ENCODE measurements around the gene ADAMTS14. TPM values are rescaled to one million over a fixed set of nuclear protein-coding genes. Genes with fewer than 3 reads are reported as not detected.
"Not testable (repeated sequence)": the region's sequence is repeated elsewhere in the genome, so short reads cannot be mapped to it uniquely, and the experiment has no call there.

The ADAMTS14 gene, protein sequence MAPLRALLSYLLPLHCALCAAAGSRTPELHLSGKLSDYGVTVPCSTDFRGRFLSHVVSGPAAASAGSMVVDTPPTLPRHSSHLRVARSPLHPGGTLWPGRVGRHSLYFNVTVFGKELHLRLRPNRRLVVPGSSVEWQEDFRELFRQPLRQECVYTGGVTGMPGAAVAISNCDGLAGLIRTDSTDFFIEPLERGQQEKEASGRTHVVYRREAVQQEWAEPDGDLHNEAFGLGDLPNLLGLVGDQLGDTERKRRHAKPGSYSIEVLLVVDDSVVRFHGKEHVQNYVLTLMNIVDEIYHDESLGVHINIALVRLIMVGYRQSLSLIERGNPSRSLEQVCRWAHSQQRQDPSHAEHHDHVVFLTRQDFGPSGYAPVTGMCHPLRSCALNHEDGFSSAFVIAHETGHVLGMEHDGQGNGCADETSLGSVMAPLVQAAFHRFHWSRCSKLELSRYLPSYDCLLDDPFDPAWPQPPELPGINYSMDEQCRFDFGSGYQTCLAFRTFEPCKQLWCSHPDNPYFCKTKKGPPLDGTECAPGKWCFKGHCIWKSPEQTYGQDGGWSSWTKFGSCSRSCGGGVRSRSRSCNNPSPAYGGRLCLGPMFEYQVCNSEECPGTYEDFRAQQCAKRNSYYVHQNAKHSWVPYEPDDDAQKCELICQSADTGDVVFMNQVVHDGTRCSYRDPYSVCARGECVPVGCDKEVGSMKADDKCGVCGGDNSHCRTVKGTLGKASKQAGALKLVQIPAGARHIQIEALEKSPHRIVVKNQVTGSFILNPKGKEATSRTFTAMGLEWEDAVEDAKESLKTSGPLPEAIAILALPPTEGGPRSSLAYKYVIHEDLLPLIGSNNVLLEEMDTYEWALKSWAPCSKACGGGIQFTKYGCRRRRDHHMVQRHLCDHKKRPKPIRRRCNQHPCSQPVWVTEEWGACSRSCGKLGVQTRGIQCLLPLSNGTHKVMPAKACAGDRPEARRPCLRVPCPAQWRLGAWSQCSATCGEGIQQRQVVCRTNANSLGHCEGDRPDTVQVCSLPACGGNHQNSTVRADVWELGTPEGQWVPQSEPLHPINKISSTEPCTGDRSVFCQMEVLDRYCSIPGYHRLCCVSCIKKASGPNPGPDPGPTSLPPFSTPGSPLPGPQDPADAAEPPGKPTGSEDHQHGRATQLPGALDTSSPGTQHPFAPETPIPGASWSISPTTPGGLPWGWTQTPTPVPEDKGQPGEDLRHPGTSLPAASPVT
- total RNA-seq: not detected
- not detected for polyA plus RNA-seq

DNA sequence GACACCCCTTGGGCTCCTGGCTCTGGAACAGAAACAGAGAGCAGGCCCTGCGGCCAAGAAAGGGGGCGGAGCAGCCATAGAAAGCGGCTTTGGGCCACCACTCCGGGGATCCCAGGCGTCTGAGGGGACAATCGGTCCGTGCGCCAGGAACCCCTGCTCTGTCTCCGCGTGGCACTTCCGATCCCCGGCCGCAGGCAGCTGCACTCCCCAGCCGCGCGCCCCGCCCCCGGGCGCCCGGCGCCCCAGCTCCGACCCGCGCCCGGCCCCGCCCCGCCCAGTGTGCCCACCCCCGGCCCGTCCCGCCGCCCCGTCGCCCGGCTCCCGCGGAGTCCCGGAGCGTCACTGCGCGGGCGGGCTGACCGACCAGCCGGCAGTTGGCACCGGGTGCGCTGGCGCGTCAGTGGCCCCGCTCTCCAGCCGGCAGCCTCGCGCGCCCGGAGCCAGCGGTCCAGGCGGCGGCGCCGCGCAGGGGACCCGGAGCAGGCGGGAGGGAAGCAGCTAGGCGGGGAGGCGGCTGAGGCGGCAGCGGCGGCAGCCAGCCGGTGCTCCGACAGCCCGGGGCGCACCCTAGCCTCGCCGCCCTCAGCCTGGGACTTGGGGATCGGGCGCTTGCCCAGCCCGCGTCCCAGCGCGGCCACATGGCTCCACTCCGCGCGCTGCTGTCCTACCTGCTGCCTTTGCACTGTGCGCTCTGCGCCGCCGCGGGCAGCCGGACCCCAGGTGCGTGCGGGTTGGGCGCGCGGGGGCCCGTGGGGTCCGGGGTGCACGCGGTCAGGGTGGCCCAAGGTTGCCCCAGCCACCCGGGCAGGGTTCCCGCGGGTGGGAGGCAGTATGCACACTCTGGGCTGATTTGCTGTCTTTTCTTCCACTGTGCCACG lies at the start of gene ADAMTS14:
TSS of gene ADAMTS14 (plus strand) at position 342 of the 878 bp plus-strand sequence. CDS start at position 639, 297 bp downstream.
- Mint-ChIP-seq H3K36me3 (no peaks in the 10 kb centered on the region), H3K27ac (peak within 1 kb of the TSS in 1 of 3 donors; percentile 86), H3K9me3 (peaks cover 0 to 3% (median 0%) of the 10 kb centered on the region in 7 donors), H3K4me1 (peaks cover 0 to 11% (median 3%) of the 10 kb centered on the region in 4 donors), H3K27me3 (peaks cover 58% of the 10 kb centered on the region), H3K4me3 (peak within 1 kb of the TSS in 2 of 4 donors; percentile 35 to 36)
- ATAC-seq (ENCODE audit: low read depth in 2 of 2): no peak
- H3K27me3 ChIP-seq (ENCODE audit: control insufficient read depth, insufficient read depth, low read length): peaks cover 8% of the 10 kb centered on the region
- H3K4me1 ChIP-seq (ENCODE audit: control insufficient read depth, insufficient read depth, low read length, poor library complexity, severe bottlenecking): peaks cover 5% of the 10 kb centered on the region
- H3K9me3 ChIP-seq (ENCODE audit: control insufficient read depth in 2 of 2, low read length in 2 of 2): no peaks in the 10 kb centered on the region
- peak in 1 of 3 donors; percentile 20 for DNase-seq
- no peak within 1 kb of the TSS for H3K4me3 ChIP-seq (ENCODE audit: low read depth, low read length)
- no peaks in the 10 kb centered on the region for H3K36me3 ChIP-seq (ENCODE audit: control insufficient read depth, insufficient read depth, low read length)
- no peak within 1 kb of the TSS for H3K27ac ChIP-seq (ENCODE audit: insufficient read depth, low read length, poor library complexity, severe bottlenecking)

DNA sequence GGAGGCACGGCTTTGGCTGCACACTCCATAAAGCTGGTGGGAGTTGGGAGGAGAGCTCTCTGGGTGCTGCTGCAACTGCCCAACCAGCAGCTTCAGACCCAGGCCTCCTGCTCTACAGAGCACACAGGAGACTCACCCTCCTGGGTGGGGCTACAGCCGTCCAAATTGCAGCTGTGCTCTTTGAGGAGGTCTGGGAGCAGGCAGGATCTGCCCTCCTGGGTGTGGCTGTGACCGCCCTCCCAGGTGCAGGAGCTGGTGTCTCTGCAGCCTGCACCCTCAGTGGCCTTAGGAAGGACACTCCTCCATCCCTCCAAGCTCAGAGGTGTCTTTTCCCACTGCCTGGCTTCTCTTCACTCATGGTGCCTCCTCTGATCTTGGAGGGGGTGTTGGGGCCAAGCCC lies 49.8 kb upstream of the ADAMTS14 start:
- Histone ChIP-seq H3K4me1 (ENCODE audit: control insufficient read depth, insufficient read depth, low read length, poor library complexity, severe bottlenecking) (no peaks in the 10 kb centered on the region), H3K36me3 (ENCODE audit: control insufficient read depth, insufficient read depth, low read length) (no peaks in the 10 kb centered on the region), H3K27ac (ENCODE audit: insufficient read depth, low read length, poor library complexity, severe bottlenecking) (no peak overlapping the region), H3K9me3 (ENCODE audit: control insufficient read depth in 2 of 2, low read length in 2 of 2) (peaks cover 11 to 12% of the 10 kb centered on the region in 2 experiments), H3K27me3 (ENCODE audit: control insufficient read depth, insufficient read depth, low read length) (peaks cover 6% of the 10 kb centered on the region), H3K4me3 (ENCODE audit: low read depth, low read length) (no peak overlapping the region)
- Mint-ChIP-seq H3K4me3 (no peak overlapping the region), H3K9me3 (peaks cover 0 to 19% (median 8%) of the 10 kb centered on the region in 7 donors), H3K27ac (no peak overlapping the region), H3K36me3 (peaks cover 5% of the 10 kb centered on the region), H3K4me1 (peaks cover 0 to 2% (median 0%) of the 10 kb centered on the region in 4 donors), H3K27me3 (peaks cover 25% of the 10 kb centered on the region)
- DNase-seq (no peak), ATAC-seq (ENCODE audit: low read depth in 2 of 2) (no peak)

DNA sequence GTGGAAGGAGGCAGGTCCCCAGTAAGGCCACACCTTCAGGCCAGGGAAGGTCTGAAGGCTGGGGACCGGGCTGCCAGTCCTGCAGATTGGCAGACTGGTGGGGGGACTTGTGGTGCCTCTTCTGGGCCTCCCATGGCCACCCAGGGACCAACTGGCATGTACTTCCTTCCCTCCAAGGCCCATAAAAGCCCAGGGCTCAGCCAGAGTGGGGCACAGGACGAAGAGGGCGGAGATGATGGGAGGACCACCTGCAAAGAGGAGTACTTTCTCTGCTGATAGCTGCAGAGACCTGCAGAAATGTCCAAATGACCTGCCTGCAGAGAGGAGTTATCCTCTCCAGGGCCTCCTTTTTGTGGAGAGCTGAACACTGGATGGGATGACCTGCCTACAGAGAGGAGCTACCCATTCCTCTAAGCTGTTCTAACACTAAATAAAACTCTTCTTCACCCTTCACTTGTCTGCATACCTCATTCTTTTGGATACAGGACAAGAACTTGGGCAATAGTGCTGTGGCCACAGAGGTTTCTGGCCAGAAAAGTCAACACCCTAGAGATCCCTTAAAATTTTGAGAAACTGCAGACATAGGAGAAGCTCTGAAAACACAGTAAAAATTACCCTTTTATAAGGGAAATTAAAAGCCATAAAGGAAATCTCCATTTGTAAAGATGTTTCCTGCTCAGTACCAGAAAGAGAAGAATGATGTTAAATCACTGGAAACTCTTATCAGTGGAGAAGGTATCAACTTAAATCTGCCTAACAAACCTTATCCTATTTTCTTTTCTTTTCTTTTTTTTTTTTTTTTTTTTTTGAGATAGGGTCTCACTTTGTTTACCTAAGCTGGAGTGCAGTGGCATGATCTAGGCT lies 49.1 kb upstream of the ADAMTS14 start:
- H3K4me3 ChIP-seq (ENCODE audit: low read depth, low read length): no peak overlapping the region
- H3K27me3 ChIP-seq (ENCODE audit: control insufficient read depth, insufficient read depth, low read length): peaks cover 6% of the 10 kb centered on the region
- H3K4me3 Mint-ChIP-seq: no peak overlapping the region
- H3K27me3 Mint-ChIP-seq: peaks cover 27% of the 10 kb centered on the region
- no peaks in the 10 kb centered on the region for H3K36me3 ChIP-seq (ENCODE audit: control insufficient read depth, insufficient read depth, low read length)
- peaks cover 0 to 2% (median 0%) of the 10 kb centered on the region in 4 donors for H3K4me1 Mint-ChIP-seq
- H3K9me3 ChIP-seq (ENCODE audit: control insufficient read depth in 2 of 2, low read length in 2 of 2): peaks cover 12 to 15% of the 10 kb centered on the region in 2 experiments
- peaks cover 5% of the 10 kb centered on the region for H3K36me3 Mint-ChIP-seq
- peaks cover 0 to 22% (median 8%) of the 10 kb centered on the region in 7 donors for H3K9me3 Mint-ChIP-seq
- no peak overlapping the region for H3K27ac ChIP-seq (ENCODE audit: insufficient read depth, low read length, poor library complexity, severe bottlenecking)
- ATAC-seq (ENCODE audit: low read depth in 2 of 2): no peak
- no peak for DNase-seq
- H3K27ac Mint-ChIP-seq: no peak overlapping the region
- no peaks in the 10 kb centered on the region for H3K4me1 ChIP-seq (ENCODE audit: control insufficient read depth, insufficient read depth, low read length, poor library complexity, severe bottlenecking)

DNA sequence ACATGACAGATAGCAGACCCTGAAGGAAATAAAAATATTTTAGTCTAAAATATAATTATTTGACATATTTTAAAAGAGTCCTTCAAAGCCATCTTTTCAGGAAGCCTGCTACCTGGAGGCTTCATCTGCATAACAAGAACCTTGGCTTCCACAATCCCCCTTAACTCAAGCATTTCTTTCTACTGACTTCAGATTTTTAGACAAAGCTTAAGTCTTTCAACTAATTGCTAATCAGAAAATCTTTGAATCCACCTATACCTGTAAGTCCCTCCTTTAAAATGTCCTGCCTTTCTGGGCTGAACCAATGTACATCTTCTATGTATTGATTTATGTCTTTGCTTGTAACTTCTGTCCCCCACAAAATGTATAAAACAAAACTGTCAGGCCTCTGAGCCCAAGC lies 46.2 kb upstream of the ADAMTS14 start:
- no peaks in the 10 kb centered on the region for H3K36me3 ChIP-seq (ENCODE audit: control insufficient read depth, insufficient read depth, low read length)
- H3K9me3 ChIP-seq (ENCODE audit: control insufficient read depth in 2 of 2, low read length in 2 of 2): peaks cover 0 to 5% of the 10 kb centered on the region in 2 experiments
- no peak for DNase-seq
- Mint-ChIP-seq H3K36me3 (no peaks in the 10 kb centered on the region), H3K27me3 (peaks cover 20% of the 10 kb centered on the region), H3K9me3 (peaks cover 0 to 9% (median 6%) of the 10 kb centered on the region in 7 donors), H3K4me1 (peaks cover 0 to 2% (median 0%) of the 10 kb centered on the region in 4 donors), H3K27ac (no peak overlapping the region), H3K4me3 (no peak overlapping the region)
- no peak overlapping the region for H3K4me3 ChIP-seq (ENCODE audit: low read depth, low read length)
- no peak for ATAC-seq (ENCODE audit: low read depth in 2 of 2)
- H3K27ac ChIP-seq (ENCODE audit: insufficient read depth, low read length, poor library complexity, severe bottlenecking): no peak overlapping the region
- H3K27me3 ChIP-seq (ENCODE audit: control insufficient read depth, insufficient read depth, low read length): no peaks in the 10 kb centered on the region
- H3K4me1 ChIP-seq (ENCODE audit: control insufficient read depth, insufficient read depth, low read length, poor library complexity, severe bottlenecking): no peaks in the 10 kb centered on the region

DNA sequence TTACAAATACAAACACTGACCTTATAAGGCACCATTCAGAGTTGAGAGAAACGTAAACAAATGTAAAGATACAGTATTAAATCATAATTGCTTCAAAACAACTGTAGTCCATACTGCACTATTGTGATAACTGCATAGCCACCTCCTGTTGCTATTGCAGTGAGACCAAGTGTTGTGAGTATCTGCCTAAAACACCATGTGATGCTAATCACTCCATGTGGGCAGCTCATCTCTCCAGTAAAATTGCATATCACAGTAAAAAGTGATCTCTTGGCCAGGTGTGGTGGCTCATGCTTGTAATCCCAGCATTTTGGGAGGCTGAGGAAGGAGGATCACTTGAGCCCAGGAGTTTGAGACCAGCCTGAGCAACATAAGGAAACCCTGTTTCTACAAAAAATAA lies 43.0 kb upstream of the ADAMTS14 start:
- Mint-ChIP-seq H3K27ac (no peak overlapping the region), H3K27me3 (peaks cover 30% of the 10 kb centered on the region), H3K4me3 (no peak overlapping the region), H3K36me3 (no peaks in the 10 kb centered on the region), H3K9me3 (peaks cover 0 to 12% (median 6%) of the 10 kb centered on the region in 7 donors), H3K4me1 (no peaks in the 10 kb centered on the region)
- ATAC-seq (ENCODE audit: low read depth in 2 of 2) (no peak), DNase-seq (no peak)
- Histone ChIP-seq H3K27ac (ENCODE audit: insufficient read depth, low read length, poor library complexity, severe bottlenecking) (no peak overlapping the region), H3K4me3 (ENCODE audit: low read depth, low read length) (no peak overlapping the region), H3K9me3 (ENCODE audit: control insufficient read depth in 2 of 2, low read length in 2 of 2) (peaks cover 0 to 5% of the 10 kb centered on the region in 2 experiments), H3K4me1 (ENCODE audit: control insufficient read depth, insufficient read depth, low read length, poor library complexity, severe bottlenecking) (no peaks in the 10 kb centered on the region), H3K27me3 (ENCODE audit: control insufficient read depth, insufficient read depth, low read length) (no peaks in the 10 kb centered on the region), H3K36me3 (ENCODE audit: control insufficient read depth, insufficient read depth, low read length) (no peaks in the 10 kb centered on the region)

DNA sequence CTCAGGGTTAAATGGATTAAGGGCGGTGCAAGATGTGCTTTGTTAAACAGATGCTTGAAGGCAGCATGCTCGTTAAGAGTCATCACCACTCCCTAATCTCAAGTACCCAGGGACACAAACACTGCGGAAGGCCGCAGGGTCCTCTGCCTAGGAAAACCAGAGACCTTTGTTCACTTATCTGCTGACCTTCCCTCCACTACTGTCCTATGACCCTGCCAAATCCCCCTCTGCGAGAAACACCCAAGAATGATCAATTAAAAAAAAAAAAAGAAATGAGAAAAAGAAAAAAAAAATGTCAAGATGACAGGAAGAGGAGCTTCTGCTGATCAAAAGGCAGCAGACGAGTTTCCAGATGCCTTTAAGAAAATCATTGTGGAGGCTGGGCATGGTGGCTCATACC lies 40.6 kb upstream of the ADAMTS14 start:
- H3K4me3 ChIP-seq (ENCODE audit: low read depth, low read length); H3K27me3 ChIP-seq (ENCODE audit: control insufficient read depth, insufficient read depth, low read length); ATAC-seq (ENCODE audit: low read depth in 2 of 2); H3K36me3 Mint-ChIP-seq; DNase-seq; H3K4me1 ChIP-seq (ENCODE audit: control insufficient read depth, insufficient read depth, low read length, poor library complexity, severe bottlenecking); H3K27ac ChIP-seq (ENCODE audit: insufficient read depth, low read length, poor library complexity, severe bottlenecking); H3K36me3 ChIP-seq (ENCODE audit: control insufficient read depth, insufficient read depth, low read length); H3K27ac Mint-ChIP-seq; H3K4me1 Mint-ChIP-seq; H3K4me3 Mint-ChIP-seq; H3K9me3 ChIP-seq (ENCODE audit: control insufficient read depth in 2 of 2, low read length in 2 of 2); H3K9me3 Mint-ChIP-seq: not testable (repeated sequence)
- peaks cover 25% of the 10 kb centered on the region for H3K27me3 Mint-ChIP-seq

Data from CD4-positive, CD25-positive, alpha-beta regulatory T cell (primary cell).